Measurements from ENCODE around the gene CDK6.
"Not testable (repeated sequence)": the region's sequence is repeated elsewhere in the genome, so short reads cannot be mapped to it uniquely, and the experiment has no call there.

CDK6 gene

GRCh38 chr7:92836489-92836999 is at the start of gene CDK6:
Gene CDK6, minus strand, starts transcription at chr7:92836573. Its CDS starts 3,250 bp downstream, at chr7:92833323.
- DNase-seq, result peak in 18 of 51 donors; percentile 1 to 38 (median 14)

GRCh38 chr7:92886039-92886438 is 49.7 kb upstream of the CDK6 start:
- not testable (repeated sequence) for DNase-seq

- no peak for DNase-seq
These were observed 47.8 kb upstream of the CDK6 start for GRCh38 chr7:92884218-92884617.

DNA sequence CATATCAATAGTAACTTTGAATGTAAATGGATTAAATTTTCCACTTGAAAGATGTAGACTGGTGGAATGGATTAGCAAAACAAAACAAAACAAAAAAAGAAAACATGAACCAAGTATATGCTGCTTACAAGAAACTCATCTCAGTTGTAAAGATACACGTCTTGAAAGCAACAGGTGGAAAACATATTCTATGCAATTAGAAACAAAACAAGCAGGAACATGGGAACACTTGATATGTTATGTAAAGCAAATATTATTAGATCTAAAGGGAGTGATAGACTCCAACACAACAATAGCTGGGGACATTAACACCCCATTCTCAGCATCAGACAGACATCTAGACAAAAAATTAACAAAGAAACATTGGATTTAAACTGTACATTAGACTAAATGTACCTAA is 46.4 kb upstream of the CDK6 start:
- DNase-seq, result no peak

DNA sequence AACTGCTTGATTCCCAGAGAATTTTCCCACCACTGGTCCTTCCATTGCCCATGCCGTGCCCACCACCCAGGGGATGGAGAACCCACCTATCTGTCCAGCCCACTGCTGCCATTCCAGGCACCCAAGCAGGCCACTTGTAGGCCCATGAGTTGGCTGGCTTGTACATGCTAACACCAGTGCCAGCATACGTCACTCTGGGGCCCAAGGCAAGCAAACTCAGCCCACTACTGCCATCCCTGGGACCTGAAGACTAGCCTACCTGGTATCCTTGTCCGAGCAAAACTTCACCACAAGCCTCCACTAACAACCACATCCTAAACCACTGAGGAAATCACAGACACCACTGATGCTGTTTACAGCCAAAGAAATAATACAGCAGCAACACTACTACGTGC is 44.7 kb upstream of the CDK6 start:
- no peak for DNase-seq

DNA sequence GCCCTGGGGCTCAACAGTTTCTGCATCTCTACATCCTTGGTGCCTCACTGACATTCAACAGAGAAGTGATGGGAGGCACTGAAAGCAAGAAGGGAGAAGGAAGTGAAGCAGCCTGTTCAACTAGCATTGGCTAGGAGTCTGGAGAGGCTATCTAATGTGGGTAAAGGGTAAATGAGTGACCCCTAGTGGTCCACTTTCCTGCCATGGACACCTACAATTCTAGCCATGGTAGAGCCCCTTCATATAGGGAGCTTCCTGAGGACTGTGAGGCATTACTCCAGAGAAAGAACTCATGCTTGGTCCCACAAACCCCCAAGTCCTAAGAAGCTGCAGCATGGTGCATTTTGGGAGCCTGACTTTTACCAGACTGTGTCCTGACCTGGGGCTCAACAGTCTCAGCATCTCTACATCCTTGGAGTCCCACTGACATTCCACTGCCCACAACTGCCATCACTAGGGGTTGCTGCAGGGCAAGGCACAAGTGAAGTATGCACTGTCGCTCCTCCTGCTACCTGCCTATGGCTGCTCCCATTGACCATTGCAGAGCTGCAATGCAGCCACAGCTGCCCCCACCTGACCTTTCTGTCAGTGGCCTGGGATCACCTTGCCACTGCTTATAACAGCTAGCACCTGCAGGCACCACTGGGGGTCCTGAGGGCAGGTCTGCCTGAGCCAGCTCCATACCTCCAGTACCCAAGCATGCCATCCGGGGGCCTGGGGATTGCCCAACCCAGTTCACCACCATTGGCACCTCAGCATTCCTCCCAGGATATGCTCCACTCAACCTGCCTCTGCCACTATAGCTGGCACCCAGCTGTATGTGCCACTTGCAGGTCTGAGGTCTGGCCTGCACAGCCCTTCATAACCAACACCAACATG is 44.1 kb upstream of the CDK6 start:
- peak in 6 of 51 donors; percentile 1 to 25 (median 4) for DNase-seq

GRCh38 chr7:92877367-92877766 is 41.0 kb upstream of the CDK6 start:
- DNase-seq, result no peak

- DNase-seq, result no peak
These were observed 40.5 kb upstream of the CDK6 start for GRCh38 chr7:92876836-92877235.

DNA sequence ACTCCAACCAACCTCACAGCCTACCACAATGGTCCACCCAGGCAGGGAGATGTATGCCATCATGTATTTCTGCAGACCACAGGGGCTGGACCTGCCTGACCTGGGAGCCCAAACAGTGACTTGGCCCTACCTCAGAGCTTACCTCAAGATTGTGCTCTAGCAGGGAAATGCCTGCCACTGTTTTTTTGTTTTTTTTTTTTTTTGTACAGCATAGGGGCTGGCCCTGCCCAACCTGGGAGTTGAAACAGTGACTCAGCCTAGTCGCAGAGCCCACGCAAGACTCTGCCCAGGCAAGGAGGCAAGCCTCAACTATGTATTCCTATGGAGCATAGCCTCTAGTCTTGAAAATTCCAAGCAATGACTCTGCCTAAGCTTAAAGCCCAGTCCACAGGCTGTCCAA is 39.3 kb upstream of the CDK6 start:
- DNase-seq, result no peak

DNA sequence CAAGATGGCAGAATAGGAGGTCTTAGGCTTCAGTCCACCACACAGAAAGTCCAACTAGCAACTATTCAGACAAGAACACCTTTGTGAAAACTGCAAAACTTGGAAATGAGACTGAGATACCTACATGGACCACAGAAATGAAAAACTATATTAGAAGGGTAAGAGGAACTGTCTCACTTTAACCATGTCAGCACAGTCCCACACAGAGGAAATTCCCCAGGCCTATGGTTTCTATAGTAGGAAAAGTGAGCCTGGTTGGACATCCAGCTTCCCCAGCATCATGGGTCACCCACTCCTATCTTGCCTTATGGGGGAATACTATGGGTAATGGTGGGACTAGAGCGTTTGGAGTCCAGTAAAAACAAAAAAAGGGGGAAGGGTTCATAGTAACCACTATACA is 38.8 kb upstream of the CDK6 start:
- DNase-seq, result no peak

GRCh38 chr7:92874567-92874966 is 38.2 kb upstream of the CDK6 start:
- DNase-seq, result no peak

GRCh38 chr7:92873776-92874175 is 37.4 kb upstream of the CDK6 start:
- DNase-seq, result no peak

DNA sequence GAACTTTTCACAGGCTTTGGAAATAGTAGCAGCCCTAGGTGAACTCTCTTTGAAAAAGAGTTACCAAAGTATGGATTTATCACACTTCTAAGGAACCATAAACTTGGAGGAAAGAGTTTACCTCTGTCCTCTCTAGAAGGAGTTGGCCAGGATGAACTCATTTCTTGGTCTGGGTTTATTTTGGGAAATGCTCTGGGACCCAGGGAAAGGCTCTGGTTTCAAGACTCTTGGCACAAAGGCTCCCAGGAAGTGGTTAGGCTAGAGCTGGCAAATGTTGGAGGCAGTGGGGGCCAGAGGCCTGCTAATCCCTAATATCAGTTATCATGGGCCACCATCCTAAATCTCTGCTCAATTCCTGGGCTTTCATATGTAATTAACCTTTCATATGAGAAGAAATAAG is 36.3 kb upstream of the CDK6 start:
- no peak for DNase-seq

DNA sequence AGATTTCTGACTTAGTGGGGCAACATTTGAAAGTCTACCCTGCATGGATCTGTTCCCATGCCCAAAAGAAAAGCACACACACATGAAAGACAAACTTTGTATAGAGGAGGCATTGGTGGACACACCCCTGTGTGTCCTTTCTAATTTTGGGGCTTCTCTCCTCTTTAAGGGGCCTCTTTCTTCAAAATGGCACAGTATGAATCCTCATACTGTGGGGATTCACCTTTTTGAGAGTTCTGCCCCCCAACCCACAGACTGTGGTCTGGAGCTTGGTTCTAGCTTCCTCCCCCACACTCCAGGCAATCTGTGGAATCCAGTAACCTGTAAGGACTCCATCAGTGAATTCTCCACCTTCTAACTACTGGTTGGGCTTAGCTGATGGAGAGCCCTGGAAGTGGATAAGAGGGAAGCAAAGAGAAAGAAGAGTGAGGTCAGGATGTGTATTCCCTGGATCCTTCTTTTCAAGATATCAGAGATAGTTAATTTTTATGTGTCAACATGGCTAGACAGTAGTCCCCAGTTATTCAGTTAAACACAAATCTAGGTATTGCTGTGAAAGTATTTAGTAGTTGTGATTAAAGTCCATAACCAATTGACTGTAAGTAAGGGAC is 32.4 kb upstream of the CDK6 start:
- no peak for DNase-seq

DNA sequence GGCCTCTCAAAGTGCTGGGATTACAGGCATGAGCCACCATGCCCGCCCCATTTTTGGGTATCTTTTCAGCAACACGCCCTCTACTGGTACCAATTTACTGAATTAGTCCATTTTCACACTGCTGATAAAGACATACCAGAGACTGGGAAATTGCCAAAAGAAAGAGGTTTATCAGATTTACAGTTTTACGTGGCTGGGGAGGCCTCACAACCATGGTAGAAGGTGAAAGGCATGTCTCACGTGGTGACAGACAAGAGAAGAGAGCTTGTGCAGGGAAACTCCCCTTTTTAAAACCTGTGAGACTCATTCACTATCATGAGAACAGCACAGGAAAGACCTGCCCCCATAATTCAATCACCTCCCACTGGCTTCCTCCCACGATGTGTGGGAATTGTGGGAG is 27.8 kb upstream of the CDK6 start:
- not testable (repeated sequence) for DNase-seq

GRCh38 chr7:92856436-92856835 is 20.1 kb upstream of the CDK6 start:
- DNase-seq, result no peak

DNA sequence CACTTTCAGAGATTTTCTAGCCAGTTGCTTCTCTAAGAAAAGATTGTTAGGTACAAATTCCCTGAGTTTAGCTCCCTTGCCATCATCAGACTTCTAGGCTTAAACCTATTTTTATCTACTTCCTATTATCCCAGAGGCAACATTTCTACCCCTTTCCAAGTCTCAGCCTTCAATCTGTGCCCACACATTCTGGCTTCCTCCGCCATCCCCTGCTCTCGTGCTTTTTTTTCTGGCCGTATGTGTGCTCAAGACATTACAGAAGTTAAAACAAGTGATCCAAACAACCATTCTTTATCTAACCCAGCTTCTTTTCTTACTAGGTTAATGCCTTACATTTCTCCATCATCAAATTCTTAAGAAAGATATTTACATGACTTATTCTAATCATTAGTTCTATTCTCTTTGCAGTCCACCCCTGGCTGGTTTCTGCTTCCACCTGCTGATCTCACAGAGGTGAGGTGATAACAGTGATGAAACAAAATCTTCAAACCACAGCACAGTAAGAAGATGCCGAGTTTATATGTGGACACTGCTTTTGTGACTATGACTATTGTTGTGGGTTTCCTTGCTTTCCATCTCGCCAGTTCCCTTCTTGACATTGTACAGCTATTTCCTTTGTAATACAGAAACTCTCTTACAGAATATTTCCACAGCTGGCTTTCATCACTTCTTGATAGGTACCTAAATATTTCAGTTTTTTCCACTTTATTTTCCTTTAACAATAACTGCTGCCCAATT is 18.3 kb upstream of the CDK6 start:
- no peak for DNase-seq

DNA sequence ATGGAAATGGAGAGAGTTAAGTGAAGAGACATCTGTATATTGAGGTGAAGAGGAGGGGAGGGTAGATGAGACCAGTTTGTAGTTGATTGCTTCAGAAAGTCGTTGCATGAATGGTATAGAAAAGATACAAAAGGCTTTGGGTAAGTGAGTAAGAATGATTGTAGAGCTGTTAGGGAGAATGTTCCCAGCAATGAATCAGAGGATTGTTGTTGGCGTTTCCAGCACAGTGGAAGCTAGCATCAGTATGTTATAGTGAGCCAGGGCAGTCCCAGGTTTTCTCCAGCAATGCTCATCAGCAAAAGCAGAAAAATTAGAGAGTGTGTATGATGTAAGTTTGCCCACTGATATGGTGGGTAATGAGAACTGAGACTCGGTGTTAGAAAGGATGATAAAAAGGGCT is 15.4 kb upstream of the CDK6 start:
- peak in 1 of 51 donors; percentile 1 for DNase-seq

DNA sequence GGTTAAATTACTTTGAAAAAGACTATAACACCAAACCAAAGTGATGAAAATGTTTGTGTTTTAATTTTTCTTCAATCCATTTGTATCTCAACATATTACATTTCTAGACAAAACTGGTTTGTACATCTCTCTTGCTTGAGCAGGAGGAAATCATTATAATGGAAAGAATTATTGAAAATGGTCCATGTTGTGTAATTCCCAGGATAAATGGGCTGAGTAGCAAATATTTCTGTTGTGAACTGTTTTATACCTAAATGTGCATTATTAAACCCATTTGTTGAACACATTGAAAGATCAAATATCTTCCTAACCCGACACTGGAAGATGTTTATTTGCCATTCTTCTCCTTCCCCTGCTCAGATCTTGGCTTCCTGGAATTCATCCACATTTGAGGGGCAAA is 14.1 kb upstream of the CDK6 start:
- no peak for DNase-seq

DNA sequence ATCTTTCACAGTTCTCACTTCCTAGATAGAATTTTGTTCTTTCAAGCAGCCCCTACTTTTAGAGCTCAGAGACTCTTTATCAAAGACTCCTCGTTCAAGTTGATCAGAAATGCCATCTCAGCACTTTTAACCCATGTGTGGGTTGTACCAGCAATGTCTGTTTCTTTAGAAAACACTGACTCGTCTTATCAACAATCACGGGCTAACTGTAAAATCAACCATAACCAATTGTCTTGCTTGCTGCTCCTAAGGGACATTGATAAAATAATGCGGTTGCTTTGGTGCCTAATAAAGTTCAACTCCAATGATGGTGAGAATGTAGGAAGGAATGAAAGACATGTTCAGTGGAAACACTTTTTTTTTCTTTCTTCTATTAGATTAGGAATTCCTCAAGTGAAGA is 12.9 kb upstream of the CDK6 start:
- no peak for DNase-seq

DNA sequence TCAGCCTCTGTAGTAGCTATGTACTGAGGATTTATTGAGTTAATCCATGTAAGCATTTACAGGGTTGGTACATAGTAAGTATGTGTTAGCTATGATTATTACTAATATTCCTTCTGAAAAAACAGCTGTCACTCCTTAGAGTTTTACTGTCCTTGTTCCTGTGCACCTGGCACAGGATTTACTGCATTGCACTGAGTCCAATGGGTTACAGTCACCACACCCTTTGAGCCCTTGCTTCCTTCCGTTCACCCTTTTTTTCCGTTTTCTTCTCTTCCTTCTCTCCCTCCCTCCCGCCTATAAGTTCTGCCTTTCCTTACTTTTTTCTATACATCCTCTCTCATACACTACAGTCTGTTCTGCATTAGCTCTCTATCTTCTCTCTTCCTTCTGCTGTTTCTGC is 12.5 kb upstream of the CDK6 start:
- no peak for DNase-seq

DNA sequence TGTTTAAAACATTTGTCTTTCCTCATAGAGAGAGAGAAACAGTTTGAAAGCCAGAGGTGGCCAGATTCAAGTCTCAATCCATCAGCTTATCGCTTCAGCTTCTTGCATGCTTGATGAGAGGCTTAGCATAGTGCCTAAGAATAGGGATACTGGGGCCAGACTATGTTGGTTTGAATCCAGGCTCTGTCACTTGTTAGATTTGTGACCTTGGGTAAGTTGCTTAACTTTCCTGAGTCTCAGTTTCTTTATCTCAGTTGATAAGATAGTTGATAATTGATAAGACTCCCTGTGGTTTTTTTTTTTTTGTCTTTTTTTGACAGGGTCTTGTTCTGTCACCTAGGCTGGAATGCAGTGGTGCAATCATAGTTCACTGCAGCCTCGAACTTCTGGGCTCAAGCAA is 12.1 kb upstream of the CDK6 start:
- no peak for DNase-seq

Measured in hypothalamus (tissue), 51 donors.